HCT116 (cell line): ENCODE data around the gene ARHGEF17.
"Not testable (repeated sequence)": the region's sequence is repeated elsewhere in the genome, so short reads cannot be mapped to it uniquely, and the experiment has no call there.

Source experiments
- CEBPB ChIP-seq: IDR thresholded peaks from 2 replicates; pipeline ENCODE4 v1.6.1; 2012; ENCODE audit warnings: low read depth
- CTCF ChIP-seq, 3 experiments: fragments of 200-600 bp in 1 of 3; sonication (generic) in 1 of 3; IDR thresholded peaks in 2 of 3; conservative IDR thresholded peaks in 1 of 3; 2 replicates each; pipeline ENCODE4 v1.5.1; 2012 to 2017; ENCODE audit warnings: low read depth in 2 of 3, low read length in 2 of 3, antibody characterized with exemption in 1 of 3, borderline replicate concordance in 1 of 3, control low read depth in 1 of 3, mild to moderate bottlenecking in 1 of 3, mixed read lengths in 1 of 3, mixed run types in 1 of 3, moderate library complexity in 1 of 3; ENCODE audit not compliant: insufficient read depth in 1 of 3
- EZH2 ChIP-seq: fragments of 200-600 bp; sonication (generic); IDR thresholded peaks from 2 replicates; pipeline ENCODE4 v1.6.1; 2017; ENCODE audit warnings: antibody characterized with exemption, mixed run types
- EZH2phosphoT487 ChIP-seq: fragments of 200-600 bp; IDR thresholded peaks from 2 replicates; pipeline ENCODE4 v1.6.1; 2018; ENCODE audit warnings: antibody characterized with exemption, borderline replicate concordance
- FOSL1 ChIP-seq: IDR thresholded peaks from 2 replicates; pipeline ENCODE4 v1.6.1; 2012; ENCODE audit warnings: low read depth
- MAX ChIP-seq: IDR thresholded peaks from 2 replicates; pipeline ENCODE4 v1.6.1; 2012
- POLR2A ChIP-seq: IDR thresholded peaks from 2 replicates; pipeline ENCODE4 v1.7.0; 2011; ENCODE audit warnings: borderline replicate concordance; ENCODE audit not compliant: insufficient read depth, insufficient read length; ENCODE audit errors: extremely low read depth
- POLR2AphosphoS5 ChIP-seq: IDR thresholded peaks from 2 replicates; pipeline ENCODE4 v1.6.1; 2011; ENCODE audit warnings: mild to moderate bottlenecking, low read depth, low read length, moderate library complexity
- REST ChIP-seq: IDR thresholded peaks from 2 replicates; pipeline ENCODE4 v1.6.1; 2012; ENCODE audit warnings: low read depth
- SP1 ChIP-seq: IDR thresholded peaks from 2 replicates; pipeline ENCODE4 v1.6.1; 2012; ENCODE audit warnings: low read depth
- TCF7L2 ChIP-seq: IDR thresholded peaks from 2 replicates; pipeline ENCODE4 v1.7.0; 2011; ENCODE audit warnings: borderline replicate concordance, inconsistent platforms; ENCODE audit not compliant: insufficient read depth, insufficient read length; ENCODE audit errors: extremely low read depth
- YY1 ChIP-seq: IDR thresholded peaks from 2 replicates; pipeline ENCODE4 v1.6.1; 2011; ENCODE audit warnings: low read length, low read depth, moderate library complexity, mild to moderate bottlenecking; ENCODE audit not compliant: insufficient replicate concordance; ENCODE audit errors: extremely low read depth
- ZFX ChIP-seq: fragments of 450-650 bp; IDR thresholded peaks from 2 replicates; pipeline ENCODE4 v1.6.1; 2017

- TF ChIP-seq CTCF (IDR thresholded peaks at IDR 0.05 in 2 of 3, conservative IDR thresholded peaks at IDR 0.05 in 1 of 3; ENCODE audit: borderline replicate concordance in 1 of 3, insufficient read depth in 1 of 3, low read depth in 2 of 3, low read length in 2 of 3); SP1; POLR2A; EZH2phosphoT487; CEBPB; POLR2AphosphoS5; TCF7L2; REST; EZH2; ZFX; MAX; FOSL1; YY1: not testable (repeated sequence)
Measured at GRCh38 chr11:73274191-73274590, 33.9 kb upstream of the ARHGEF17 start.
